OCI-LY1 (cell line): ENCODE data around the gene C1QB.

Experiments
- H2AFZ ChIP-seq: fragments of 200-600 bp; sonication (generic), shearing (Covaris generic); 2 replicates; pipeline ENCODE4 v1.6.0; 2014; ENCODE audit warnings: antibody characterized with exemption, mild to moderate bottlenecking, low read length
- H3F3A ChIP-seq: fragments of 200-600 bp; sonication (generic), shearing (Covaris generic); 2 replicates; pipeline ENCODE4 v1.6.0; 2014; ENCODE audit warnings: mild to moderate bottlenecking, antibody characterized with exemption, low read length, moderate library complexity; ENCODE audit not compliant: insufficient read depth
- H3K27ac ChIP-seq: fragments of 200-600 bp; sonication (generic); 2 replicates; pipeline ENCODE4 v1.5.1; 2014; ENCODE audit warnings: low read length, mixed run types, mild to moderate bottlenecking, low read depth; ENCODE audit not compliant: poor library complexity, severe bottlenecking
- H3K27me3 ChIP-seq: fragments of 200-600 bp; sonication (generic); 2 replicates; pipeline ENCODE4 v1.6.0; 2014; ENCODE audit warnings: antibody characterized with exemption, mild to moderate bottlenecking, low read length, moderate library complexity; ENCODE audit not compliant: insufficient read depth
- H3K36me3 ChIP-seq: fragments of 200-600 bp; sonication (generic); 2 replicates; pipeline ENCODE4 v1.6.1; 2014; ENCODE audit warnings: mild to moderate bottlenecking, antibody characterized with exemption, low read length, moderate library complexity, mixed read lengths; ENCODE audit not compliant: insufficient read depth
- H3K4me1 ChIP-seq: fragments of 200-600 bp; sonication (generic); 2 replicates; pipeline ENCODE4 v1.5.1; 2014; ENCODE audit warnings: mild to moderate bottlenecking, low read length, moderate library complexity; ENCODE audit not compliant: insufficient read depth, severe bottlenecking
- H3K4me2 ChIP-seq: fragments of 200-600 bp; sonication (generic), shearing (Covaris generic); 2 replicates; pipeline ENCODE4 v1.6.1; 2014; ENCODE audit warnings: low read length
- H3K4me3 ChIP-seq: fragments of 200-600 bp; sonication (generic); 2 replicates; pipeline ENCODE4 v1.5.1; 2014; ENCODE audit warnings: low read length, low read depth, mild to moderate bottlenecking, mixed read lengths; ENCODE audit not compliant: poor library complexity, severe bottlenecking
- H3K79me2 ChIP-seq: fragments of 200-600 bp; shearing (Covaris generic); 2 replicates; pipeline ENCODE4 v1.6.1; 2016; ENCODE audit warnings: mixed run types, low read length, mixed read lengths; ENCODE audit not compliant: insufficient read depth
- H3K9ac ChIP-seq: fragments of 200-600 bp; sonication (generic), shearing (Covaris generic); 2 replicates; pipeline ENCODE4 v1.6.1; 2014; ENCODE audit warnings: mild to moderate bottlenecking, low read length, mixed read lengths
- H3K9me2 ChIP-seq: fragments of 200-600 bp; sonication (generic), shearing (Covaris generic); 2 replicates; pipeline ENCODE4 v1.6.1; 2014; ENCODE audit warnings: low read depth, mild to moderate bottlenecking, low read length, mixed read lengths
- H3K9me3 ChIP-seq: fragments of 200-600 bp; shearing (Covaris generic); 2 replicates; pipeline ENCODE4 v1.6.1; 2014; ENCODE audit warnings: low read length, mixed read lengths
- H4K20me1 ChIP-seq: fragments of 200-600 bp; sonication (generic), shearing (Covaris generic); 2 replicates; pipeline ENCODE4 v1.6.0; 2016; ENCODE audit warnings: mild to moderate bottlenecking, low read length; ENCODE audit not compliant: insufficient read depth
- EZH2 ChIP-seq: fragments of 200-600 bp; sonication (generic), shearing (Covaris generic); IDR thresholded peaks from 2 replicates; pipeline ENCODE4 v1.8.0; 2017; ENCODE audit warnings: borderline replicate concordance, mixed run types, mild to moderate bottlenecking, antibody characterized with exemption, low read length, moderate library complexity, mixed read lengths
- TF ChIP-seq, protein P1 (sequence below): fragments of 200-600 bp; sonication (generic), shearing (Covaris generic); IDR thresholded peaks from 2 replicates; pipeline ENCODE4 v1.5.1; 2017; ENCODE audit warnings: mild to moderate bottlenecking, antibody characterized with exemption, low read length, moderate library complexity, mixed read lengths

The C1QB gene

GRCh38 chr1:22660716-22661241 is 7.7 kb downstream of the C1QB start:
- no peaks in the 10 kb centered on the region for H3K27me3 ChIP-seq
- H3K9me2 ChIP-seq, result no peaks in the 10 kb centered on the region
- no peak overlapping the region for H3K4me2 ChIP-seq
- no peak overlapping the region for H3K27ac ChIP-seq
- H2AFZ ChIP-seq, result no peak overlapping the region
- no peaks in the 10 kb centered on the region for H3K9me3 ChIP-seq
- no peaks in the 10 kb centered on the region for H3F3A ChIP-seq
- no peak for TF ChIP-seq EZH2
- TF ChIP-seq, protein P1, sequence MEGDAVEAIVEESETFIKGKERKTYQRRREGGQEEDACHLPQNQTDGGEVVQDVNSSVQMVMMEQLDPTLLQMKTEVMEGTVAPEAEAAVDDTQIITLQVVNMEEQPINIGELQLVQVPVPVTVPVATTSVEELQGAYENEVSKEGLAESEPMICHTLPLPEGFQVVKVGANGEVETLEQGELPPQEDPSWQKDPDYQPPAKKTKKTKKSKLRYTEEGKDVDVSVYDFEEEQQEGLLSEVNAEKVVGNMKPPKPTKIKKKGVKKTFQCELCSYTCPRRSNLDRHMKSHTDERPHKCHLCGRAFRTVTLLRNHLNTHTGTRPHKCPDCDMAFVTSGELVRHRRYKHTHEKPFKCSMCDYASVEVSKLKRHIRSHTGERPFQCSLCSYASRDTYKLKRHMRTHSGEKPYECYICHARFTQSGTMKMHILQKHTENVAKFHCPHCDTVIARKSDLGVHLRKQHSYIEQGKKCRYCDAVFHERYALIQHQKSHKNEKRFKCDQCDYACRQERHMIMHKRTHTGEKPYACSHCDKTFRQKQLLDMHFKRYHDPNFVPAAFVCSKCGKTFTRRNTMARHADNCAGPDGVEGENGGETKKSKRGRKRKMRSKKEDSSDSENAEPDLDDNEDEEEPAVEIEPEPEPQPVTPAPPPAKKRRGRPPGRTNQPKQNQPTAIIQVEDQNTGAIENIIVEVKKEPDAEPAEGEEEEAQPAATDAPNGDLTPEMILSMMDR, result no peak
- no peak overlapping the region for H3K4me3 ChIP-seq
- no peaks in the 10 kb centered on the region for H3K79me2 ChIP-seq
- no peaks in the 10 kb centered on the region for H3K36me3 ChIP-seq
- H3K9ac ChIP-seq, result no peak overlapping the region
- no peaks in the 10 kb centered on the region for H4K20me1 ChIP-seq
- no peaks in the 10 kb centered on the region for H3K4me1 ChIP-seq

GRCh38 chr1:22661880-22662279 is 8.8 kb downstream of the C1QB start:
- Histone ChIP-seq H3K9me2 (no peaks in the 10 kb centered on the region), H3K27me3 (no peaks in the 10 kb centered on the region; the same call in 1 of the 2 replicates), H2AFZ (no peak overlapping the region), H3K27ac (no peak overlapping the region), H3K36me3 (no peaks in the 10 kb centered on the region), H3K4me1 (no peaks in the 10 kb centered on the region), H4K20me1 (no peaks in the 10 kb centered on the region), H3K79me2 (no peaks in the 10 kb centered on the region), H3K9me3 (no peaks in the 10 kb centered on the region), H3F3A (no peaks in the 10 kb centered on the region), H3K9ac (no peak overlapping the region), H3K4me3 (no peak overlapping the region), H3K4me2 (no peak overlapping the region)
- TF ChIP-seq, protein P1, result no peak
- no peak for TF ChIP-seq EZH2

DNA sequence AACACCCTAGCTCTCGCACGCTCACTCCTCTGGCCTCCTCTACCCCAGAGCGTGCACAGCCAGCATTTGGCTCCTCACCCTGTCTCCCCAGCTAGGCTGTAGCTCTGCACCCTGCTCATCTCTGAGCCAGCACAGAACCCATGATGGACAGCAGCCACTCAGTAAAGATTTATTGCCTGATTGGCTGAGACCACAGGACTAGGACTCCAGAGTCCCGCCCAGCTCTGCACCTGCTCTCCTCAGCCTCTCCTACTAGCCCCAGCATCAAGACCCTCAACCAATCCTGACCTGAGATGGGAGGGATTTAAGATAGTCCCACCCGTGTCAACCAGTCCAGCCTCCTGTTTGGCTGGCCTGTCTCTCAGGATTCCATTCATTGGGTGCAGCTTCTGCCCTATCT is 9.3 kb downstream of the C1QB start:
- Histone ChIP-seq H3K27me3 (no peaks in the 10 kb centered on the region; the same call in 1 of the 2 replicates), H3K4me1 (no peaks in the 10 kb centered on the region), H3K79me2 (no peaks in the 10 kb centered on the region), H3K36me3 (no peaks in the 10 kb centered on the region), H4K20me1 (no peaks in the 10 kb centered on the region), H3K4me3 (no peak overlapping the region), H3F3A (no peaks in the 10 kb centered on the region), H2AFZ (no peak overlapping the region), H3K9me3 (no peaks in the 10 kb centered on the region), H3K4me2 (no peak overlapping the region), H3K9me2 (no peaks in the 10 kb centered on the region), H3K9ac (no peak overlapping the region), H3K27ac (no peak overlapping the region)
- TF ChIP-seq, protein P1, result no peak
- TF ChIP-seq EZH2, result no peak
